ENCODE measurements around the gene SEMA5B.

SEMA5B gene

DNA sequence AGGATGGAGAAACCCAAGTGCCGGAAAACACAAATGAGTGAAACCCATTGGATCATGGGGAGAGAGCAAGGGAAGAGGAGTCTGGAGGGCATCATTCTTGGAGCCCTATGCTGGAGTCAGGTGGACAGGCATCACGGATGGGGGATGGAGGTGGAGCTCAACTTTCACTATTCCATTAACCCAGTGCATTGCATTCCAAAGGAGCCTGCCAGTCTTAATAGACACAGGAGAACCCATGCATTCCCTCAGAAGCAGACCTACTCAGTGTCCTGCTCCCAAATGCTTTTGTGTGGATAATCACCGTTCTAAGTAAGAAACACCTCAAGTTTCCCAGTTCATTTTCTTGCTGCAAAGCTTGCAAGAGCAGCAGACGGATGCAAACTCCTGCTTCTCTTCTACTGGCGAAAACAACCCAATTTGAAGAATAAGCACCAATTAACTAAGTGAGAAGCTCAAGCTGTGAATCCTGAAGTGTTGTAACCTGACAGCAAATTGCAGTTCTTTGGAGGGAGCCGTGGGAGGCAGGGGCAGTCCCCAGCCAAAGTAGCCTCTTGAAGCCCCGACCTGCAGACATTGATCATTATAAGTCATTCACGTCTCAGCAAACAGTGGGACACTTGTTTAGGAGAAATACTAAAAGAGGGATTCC, 25.3 kb downstream of the SEMA5B start:
- DNase-seq (ENCODE audit: low read depth), result no peak
- no peak overlapping the region for H3K4me3 ChIP-seq (ENCODE audit: low read length)
- TF ChIP-seq, protein P1, sequence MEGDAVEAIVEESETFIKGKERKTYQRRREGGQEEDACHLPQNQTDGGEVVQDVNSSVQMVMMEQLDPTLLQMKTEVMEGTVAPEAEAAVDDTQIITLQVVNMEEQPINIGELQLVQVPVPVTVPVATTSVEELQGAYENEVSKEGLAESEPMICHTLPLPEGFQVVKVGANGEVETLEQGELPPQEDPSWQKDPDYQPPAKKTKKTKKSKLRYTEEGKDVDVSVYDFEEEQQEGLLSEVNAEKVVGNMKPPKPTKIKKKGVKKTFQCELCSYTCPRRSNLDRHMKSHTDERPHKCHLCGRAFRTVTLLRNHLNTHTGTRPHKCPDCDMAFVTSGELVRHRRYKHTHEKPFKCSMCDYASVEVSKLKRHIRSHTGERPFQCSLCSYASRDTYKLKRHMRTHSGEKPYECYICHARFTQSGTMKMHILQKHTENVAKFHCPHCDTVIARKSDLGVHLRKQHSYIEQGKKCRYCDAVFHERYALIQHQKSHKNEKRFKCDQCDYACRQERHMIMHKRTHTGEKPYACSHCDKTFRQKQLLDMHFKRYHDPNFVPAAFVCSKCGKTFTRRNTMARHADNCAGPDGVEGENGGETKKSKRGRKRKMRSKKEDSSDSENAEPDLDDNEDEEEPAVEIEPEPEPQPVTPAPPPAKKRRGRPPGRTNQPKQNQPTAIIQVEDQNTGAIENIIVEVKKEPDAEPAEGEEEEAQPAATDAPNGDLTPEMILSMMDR (IDR thresholded peaks at IDR 0.05; ENCODE audit: insufficient read depth, low read depth, low read length, missing control alignments), result no peak

DNA sequence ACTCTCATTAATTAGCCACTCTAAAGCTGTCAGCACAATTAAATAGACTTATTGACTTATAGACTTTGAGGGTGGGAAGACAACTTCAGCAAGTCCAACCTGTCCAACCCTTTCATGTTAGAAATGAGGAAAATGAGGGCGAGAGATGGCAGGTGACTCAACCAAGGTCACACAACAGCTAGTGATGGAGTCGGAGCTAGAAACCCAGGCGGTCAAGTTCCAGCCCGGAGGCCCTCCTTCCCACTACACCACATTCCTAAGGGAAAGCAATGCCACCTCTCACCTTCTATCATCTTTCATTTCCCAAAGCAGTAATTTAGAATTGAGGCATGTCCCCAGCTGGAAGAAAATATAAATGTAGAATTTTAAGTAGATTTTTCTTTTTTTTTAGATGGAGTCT, 28.7 kb downstream of the SEMA5B start:
- no peak for DNase-seq (ENCODE audit: low read depth)
- no peak overlapping the region for H3K4me3 ChIP-seq (ENCODE audit: low read length)
- TF ChIP-seq, protein P1 (IDR thresholded peaks at IDR 0.05; ENCODE audit: insufficient read depth, low read depth, low read length, missing control alignments), result no peak

DNA sequence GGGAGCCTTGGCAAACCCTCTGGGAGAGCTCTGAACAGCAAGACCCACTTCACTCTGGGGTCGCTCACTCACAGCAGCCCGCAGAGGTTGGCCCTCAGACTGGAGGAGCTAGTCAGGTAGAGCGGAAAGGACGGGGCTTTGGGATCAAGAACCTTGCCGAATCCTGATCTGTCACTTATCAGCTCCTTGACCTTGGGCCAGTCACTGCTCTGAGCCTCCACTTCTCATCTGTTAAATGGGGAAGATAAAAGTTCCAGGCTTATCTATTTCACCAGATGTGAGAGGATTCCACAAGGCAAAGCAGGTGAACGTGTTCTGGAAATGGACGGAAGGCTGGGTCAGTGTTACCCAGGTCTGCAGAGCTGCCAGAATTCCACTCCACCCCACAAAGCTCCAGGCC, 29.4 kb downstream of the SEMA5B start:
- TF ChIP-seq, protein P1 (IDR thresholded peaks at IDR 0.05; ENCODE audit: insufficient read depth, low read depth, low read length, missing control alignments), result no peak
- no peak overlapping the region for H3K4me3 ChIP-seq (ENCODE audit: low read length)
- no peak for DNase-seq (ENCODE audit: low read depth)

DNA sequence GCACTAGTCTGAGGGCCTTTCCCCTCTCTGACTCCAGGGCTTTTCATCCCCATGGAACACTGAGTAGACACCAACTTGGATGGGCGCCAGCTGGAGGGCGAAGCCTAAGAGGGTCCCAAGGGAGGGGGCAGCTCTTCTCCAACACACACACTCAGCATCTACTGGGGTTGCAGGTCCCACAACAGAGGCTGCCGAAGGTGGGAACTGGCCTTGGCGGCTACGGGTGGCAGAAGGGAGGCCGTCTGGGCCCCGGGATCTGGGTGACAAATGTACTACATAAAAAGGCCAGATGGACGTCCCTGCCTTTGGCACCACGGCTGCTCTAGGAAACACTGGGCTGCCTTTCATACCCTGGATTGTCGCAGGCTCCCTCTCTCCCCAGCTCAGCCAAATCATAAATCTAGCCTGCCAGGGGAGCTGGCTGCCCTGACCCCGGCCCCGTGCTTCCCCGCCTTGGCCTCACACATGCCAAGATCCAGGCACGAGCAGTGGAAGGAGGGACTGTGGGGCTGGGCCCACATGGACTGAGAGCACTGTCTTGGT, 31.5 kb downstream of the SEMA5B start:
- H3K4me3 ChIP-seq (ENCODE audit: low read length), result no peak overlapping the region
- DNase-seq (ENCODE audit: low read depth), result no peak
- TF ChIP-seq, protein P1 (IDR thresholded peaks at IDR 0.05; ENCODE audit: insufficient read depth, low read depth, low read length, missing control alignments), result no peak

DNA sequence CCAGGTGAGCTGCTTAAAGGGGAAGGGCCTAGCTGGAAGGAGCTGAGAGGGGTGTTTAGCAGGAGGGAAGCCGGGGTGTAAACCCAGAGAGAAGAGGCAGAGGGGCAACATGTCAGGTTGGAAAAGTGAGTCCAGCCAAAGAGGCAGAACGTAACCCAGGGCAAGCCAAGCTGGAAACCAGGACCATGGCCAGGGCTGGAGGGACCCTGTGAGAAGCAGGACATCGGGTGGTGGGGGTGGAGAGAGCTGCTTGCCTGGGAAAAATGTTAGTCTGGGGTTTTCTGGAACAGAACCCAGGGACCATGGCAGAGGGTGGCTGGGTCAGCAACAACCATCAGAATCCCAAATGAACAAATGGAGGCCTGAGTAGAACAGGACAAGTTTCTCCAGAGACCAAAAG, 32.6 kb downstream of the SEMA5B start:
- TF ChIP-seq, protein P1 (IDR thresholded peaks at IDR 0.05; ENCODE audit: insufficient read depth, low read depth, low read length, missing control alignments), result no peak
- no peak for DNase-seq (ENCODE audit: low read depth)
- no peak overlapping the region for H3K4me3 ChIP-seq (ENCODE audit: low read length)

DNA sequence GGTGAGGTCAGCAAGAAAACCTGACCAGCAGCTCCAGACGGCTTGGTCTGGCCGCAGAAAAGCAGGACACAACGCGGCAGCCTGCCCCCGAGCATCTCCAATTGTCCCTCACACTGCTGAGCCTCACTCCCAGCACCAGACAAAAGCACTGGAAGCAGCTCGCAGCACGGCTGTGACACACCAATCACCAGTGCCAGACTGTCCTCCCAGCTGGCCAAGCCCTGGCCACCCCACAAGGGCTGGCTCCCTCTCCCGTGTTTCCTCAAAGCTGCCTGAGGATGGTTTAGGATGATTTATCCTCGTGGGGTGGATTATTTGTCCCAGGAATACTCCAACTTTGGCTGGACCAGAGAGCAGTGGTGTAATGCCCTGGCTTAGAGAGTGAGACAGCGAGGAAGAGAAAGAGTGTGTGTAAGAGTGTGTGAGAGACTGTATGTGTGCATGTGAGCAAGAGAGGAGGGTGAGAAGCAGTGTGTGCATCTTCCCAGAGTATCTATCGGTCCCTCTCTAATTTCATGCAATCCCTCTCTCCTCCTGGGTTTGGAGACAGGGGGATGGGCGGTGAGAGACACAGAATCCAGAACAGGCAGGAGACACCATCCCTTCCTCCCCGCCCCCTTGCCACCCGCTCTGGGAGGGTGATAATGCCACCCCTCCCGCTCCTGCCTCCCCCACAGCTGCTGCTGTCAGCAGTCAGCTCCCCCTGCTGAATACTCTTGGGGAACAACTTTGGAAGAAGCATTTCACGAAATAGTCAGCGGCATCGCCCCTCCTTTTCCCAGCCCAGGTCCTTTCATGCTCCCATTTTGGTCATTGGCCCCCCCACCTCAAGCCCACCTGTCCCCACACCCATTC, 34.2 kb downstream of the SEMA5B start:
- H3K4me3 ChIP-seq (ENCODE audit: low read length), result no peak overlapping the region
- TF ChIP-seq, protein P1 (IDR thresholded peaks at IDR 0.05; ENCODE audit: insufficient read depth, low read depth, low read length, missing control alignments), result no peak
- DNase-seq (ENCODE audit: low read depth), result no peak
